ENCODE results near the gene SPDYE6. TPM values are rescaled to one million over a fixed set of nuclear protein-coding genes. Genes with fewer than 3 reads are reported as not detected.
A peak's percentile ranks its signal among the peaks of the same experiment; 100 is the strongest.

SPDYE6 gene
- total RNA-seq, 1 donor from 2014 or later = not detected

- no peak for TF ChIP-seq CTCF (IDR thresholded peaks at IDR 0.05)
- intact Hi-C loops (cut with DNase I) = no loop called here
- Histone ChIP-seq H3K27me3 (no peaks in the 10 kb centered on the region), H3K36me3 (no peaks in the 10 kb centered on the region), H3K9me3 (no peaks in the 10 kb centered on the region), H3K27ac (no peak overlapping the region), H3K4me3 (no peak overlapping the region), H3K4me1 (peaks cover 7% of the 10 kb centered on the region)
- ATAC-seq = no peak
- DNase-seq = no peak
These were observed 35.5 kb downstream of the SPDYE6 start for GRCh38 chr7:102320601-102321350.

- ATAC-seq (no peak), DNase-seq (peak; percentile 44)
- Histone ChIP-seq H3K27ac (no peak overlapping the region), H3K4me3 (no peak overlapping the region), H3K9me3 (no peaks in the 10 kb centered on the region), H3K27me3 (no peaks in the 10 kb centered on the region), H3K36me3 (no peaks in the 10 kb centered on the region), H3K4me1 (peaks cover 7% of the 10 kb centered on the region)
- intact Hi-C loops (cut with DNase I) = no loop called here
- no peak for TF ChIP-seq CTCF (IDR thresholded peaks at IDR 0.05)
These were observed 36.1 kb downstream of the SPDYE6 start for GRCh38 chr7:102320181-102320580.

GRCh38 chr7:102319671-102320070 is 36.6 kb downstream of the SPDYE6 start:
- no peak overlapping the region for H3K4me3 ChIP-seq
- no peaks in the 10 kb centered on the region for H3K27me3 ChIP-seq
- intact Hi-C loops (cut with DNase I) = no loop called here
- no peak for TF ChIP-seq CTCF (IDR thresholded peaks at IDR 0.05)
- H3K4me1 ChIP-seq = peaks cover 7% of the 10 kb centered on the region
- DNase-seq = peak; percentile 45
- H3K36me3 ChIP-seq = no peaks in the 10 kb centered on the region
- no peaks in the 10 kb centered on the region for H3K9me3 ChIP-seq
- ATAC-seq = no peak
- H3K27ac ChIP-seq = no peak overlapping the region

GRCh38 chr7:102318482-102318971 is 37.7 kb downstream of the SPDYE6 start:
- Histone ChIP-seq H3K9me3 (no peaks in the 10 kb centered on the region), H3K4me1 (peaks cover 7% of the 10 kb centered on the region), H3K27ac (no peak overlapping the region), H3K4me3 (no peak overlapping the region), H3K27me3 (no peaks in the 10 kb centered on the region), H3K36me3 (no peaks in the 10 kb centered on the region)
- DNase-seq = no peak
- intact Hi-C loops (cut with DNase I) = no loop called here
- TF ChIP-seq CTCF (IDR thresholded peaks at IDR 0.05) = no peak
- ATAC-seq = no peak

- H3K4me3 ChIP-seq = no peak overlapping the region
- H3K27ac ChIP-seq = no peak overlapping the region
- H3K9me3 ChIP-seq = no peaks in the 10 kb centered on the region
- H3K36me3 ChIP-seq = no peaks in the 10 kb centered on the region
- DNase-seq = no peak
- no peak for ATAC-seq
- no peaks in the 10 kb centered on the region for H3K27me3 ChIP-seq
- TF ChIP-seq CTCF (IDR thresholded peaks at IDR 0.05) = no peak
- intact Hi-C loops (cut with DNase I) = no loop called here
- peaks cover 7% of the 10 kb centered on the region for H3K4me1 ChIP-seq
These were observed 38.8 kb downstream of the SPDYE6 start for GRCh38 chr7:102317231-102318059.
